Ishikawa (cell line): ENCODE measurements around the gene GPC1.

ENCODE experiments used
- CEBPB ChIP-seq: IDR thresholded peaks from 2 replicates; pipeline ENCODE4 v1.6.1; 2012
- CREB1 ChIP-seq: IDR thresholded peaks from 2 replicates; pipeline ENCODE4 v1.6.1; 2012; ENCODE audit warnings: low read depth
- EGR1 ChIP-seq: IDR thresholded peaks from 2 replicates; pipeline ENCODE4 v1.6.1; 2012
- EP300 ChIP-seq: IDR thresholded peaks from 2 replicates; pipeline ENCODE4 v1.6.1; 2012; ENCODE audit warnings: borderline replicate concordance
- FOXM1 ChIP-seq: IDR thresholded peaks from 2 replicates; pipeline ENCODE4 v1.6.1; 2012; ENCODE audit warnings: low read depth, borderline replicate concordance
- MAX ChIP-seq: IDR thresholded peaks from 2 replicates; pipeline ENCODE4 v1.6.1; 2012
- NFIC ChIP-seq: IDR thresholded peaks from 2 replicates; pipeline ENCODE4 v1.6.1; 2012
- RAD21 ChIP-seq: IDR thresholded peaks from 2 replicates; pipeline ENCODE4 v1.6.1; 2012; ENCODE audit warnings: low read depth
- REST ChIP-seq: IDR thresholded peaks from 2 replicates; pipeline ENCODE4 v1.6.1; 2012; ENCODE audit warnings: low read depth, mild to moderate bottlenecking
- TAF1 ChIP-seq: IDR thresholded peaks from 2 replicates; pipeline ENCODE4 v1.6.1; 2012; ENCODE audit warnings: low read depth, mild to moderate bottlenecking
- TCF12 ChIP-seq: IDR thresholded peaks from 2 replicates; pipeline ENCODE4 v1.6.1; 2012; ENCODE audit warnings: low read depth
- TEAD4 ChIP-seq: IDR thresholded peaks from 2 replicates; pipeline ENCODE4 v1.6.1; 2012
- YY1 ChIP-seq: IDR thresholded peaks from 2 replicates; pipeline ENCODE4 v1.6.1; 2012; ENCODE audit warnings: low read depth
- ZBTB7A ChIP-seq: IDR thresholded peaks from 2 replicates; pipeline ENCODE4 v1.6.1; 2012; ENCODE audit warnings: low read depth
- TF ChIP-seq, protein P1 (sequence below): IDR thresholded peaks from 2 replicates; pipeline ENCODE4 v1.6.1; 2012

GPC1 gene

GRCh38 chr2:240509667-240510512, 74.4 kb downstream of the GPC1 start:
- TF ChIP-seq ZBTB7A (no peak), NFIC (no peak), TEAD4 (no peak), MAX (no peak), REST (no peak), RAD21 (no peak), TAF1 (no peak), EGR1 (no peak), EP300 (no peak), FOXM1 (no peak), TCF12 (no peak), CEBPB (no peak), CREB1 (no peak)
- TF ChIP-seq, protein P1, sequence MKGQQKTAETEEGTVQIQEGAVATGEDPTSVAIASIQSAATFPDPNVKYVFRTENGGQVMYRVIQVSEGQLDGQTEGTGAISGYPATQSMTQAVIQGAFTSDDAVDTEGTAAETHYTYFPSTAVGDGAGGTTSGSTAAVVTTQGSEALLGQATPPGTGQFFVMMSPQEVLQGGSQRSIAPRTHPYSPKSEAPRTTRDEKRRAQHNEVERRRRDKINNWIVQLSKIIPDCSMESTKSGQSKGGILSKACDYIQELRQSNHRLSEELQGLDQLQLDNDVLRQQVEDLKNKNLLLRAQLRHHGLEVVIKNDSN = no peak

DNA sequence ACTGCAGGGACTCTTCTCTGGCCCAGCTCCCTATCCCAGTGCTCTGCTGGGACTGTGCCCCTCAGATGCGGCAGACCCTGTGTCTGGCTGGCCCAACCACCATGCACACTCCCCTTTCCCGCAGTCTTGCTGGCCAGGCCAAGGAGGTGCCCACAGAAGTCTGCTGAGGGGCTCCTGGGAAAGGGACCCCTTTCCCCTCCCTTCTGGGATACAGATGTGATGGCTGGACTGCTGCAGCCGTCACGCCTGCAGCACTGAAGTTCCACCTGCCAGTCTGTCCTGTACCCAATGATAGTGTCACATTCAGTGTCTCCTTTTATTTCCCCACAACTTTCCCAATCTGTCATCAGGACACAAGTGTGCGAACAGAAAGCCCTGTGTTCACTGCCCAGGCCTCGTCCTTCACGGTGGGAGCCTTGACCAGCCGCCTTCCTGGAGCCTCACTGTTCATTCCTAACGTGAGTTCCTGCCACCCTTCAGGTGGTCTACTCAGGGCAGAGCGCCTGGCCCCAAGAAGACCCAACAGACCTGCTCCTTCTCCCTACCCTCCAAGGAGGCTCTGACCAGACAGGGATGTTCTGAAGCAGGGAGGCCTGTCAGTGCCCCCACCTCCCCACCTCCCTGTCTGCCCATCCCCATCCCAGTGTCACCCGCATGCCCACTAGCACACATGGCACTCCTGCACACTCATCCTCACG, 75.2 kb downstream of the GPC1 start:
- TF ChIP-seq EP300 (no peak), CEBPB (no peak), TCF12 (no peak), EGR1 (no peak), NFIC (no peak), YY1 (no peak)

DNA sequence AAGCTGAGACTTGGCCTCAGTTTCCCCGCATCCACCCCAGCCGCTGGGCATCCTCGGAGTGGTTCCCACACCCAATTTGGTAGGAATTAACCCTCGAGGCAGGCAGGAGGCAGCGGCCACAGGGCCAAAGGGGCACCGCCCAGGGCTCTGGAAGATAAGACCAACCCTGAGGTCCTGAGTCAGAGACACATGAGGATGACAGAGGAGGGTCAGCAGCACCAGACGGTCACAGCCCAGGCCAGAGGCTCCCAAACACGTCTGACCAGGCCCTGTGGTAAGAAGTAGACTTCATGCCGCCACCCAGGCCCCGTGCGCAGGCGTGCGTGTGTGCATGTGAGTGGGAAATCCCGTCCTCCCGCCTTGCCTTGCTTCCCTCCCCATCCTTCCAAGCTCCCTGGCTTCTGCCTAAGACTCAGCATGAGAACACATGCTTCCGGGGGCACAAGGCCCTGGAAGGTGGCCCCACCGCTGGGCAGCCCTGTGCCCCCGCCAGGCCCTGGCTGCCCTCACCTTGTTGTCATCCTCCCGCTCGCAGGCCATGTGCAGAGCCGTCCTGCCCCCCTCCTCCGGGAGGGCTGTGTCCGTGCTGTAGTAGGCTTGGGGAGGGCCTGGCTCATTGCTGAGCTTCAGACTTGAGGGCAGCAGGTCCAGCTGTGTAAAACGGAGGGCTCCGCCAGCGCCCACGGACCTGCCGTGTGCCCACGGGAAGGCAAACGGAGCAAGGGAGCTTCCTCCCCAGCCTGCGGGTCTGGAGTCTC, 76.1 kb downstream of the GPC1 start:
- TF ChIP-seq NFIC (no peak), RAD21 (no peak), REST (no peak), TEAD4 (no peak), CEBPB (no peak), MAX (no peak), YY1 (no peak), EP300 (no peak), TAF1 (no peak), TCF12 (no peak), FOXM1 (no peak), CREB1 (no peak)
- TF ChIP-seq, protein P1 = no peak

DNA sequence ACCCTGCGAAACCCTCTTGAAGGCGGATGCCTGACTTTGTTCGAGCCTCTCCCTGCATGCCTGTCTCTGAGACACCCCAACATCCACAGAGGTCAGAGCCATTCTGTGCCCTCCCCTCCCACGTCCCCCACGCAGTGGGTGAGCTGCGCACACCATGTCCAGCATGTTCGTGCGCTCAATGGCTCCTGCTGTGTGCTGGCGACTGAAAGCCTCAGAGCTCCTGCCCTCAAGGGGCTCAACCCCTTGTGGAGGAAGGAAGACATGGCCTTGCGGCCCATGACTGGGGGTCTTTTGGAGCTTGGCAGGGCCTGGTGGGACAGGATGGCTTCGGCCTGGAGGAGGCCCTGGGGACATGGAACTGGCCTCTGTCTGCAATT, 76.6 kb downstream of the GPC1 start:
- TF ChIP-seq, protein P1 = no peak
- TF ChIP-seq EP300 (no peak), CREB1 (no peak), FOXM1 (no peak), MAX (no peak), TEAD4 (no peak)
